GM23338 (cell line): ENCODE results near the gene TBX1.

Experiments
- POLR2AphosphoS5 ChIP-seq: IDR thresholded peaks from 2 replicates; pipeline ENCODE4 v1.6.1; 2016; ENCODE audit warnings: antibody characterized with exemption, low read depth
- TF ChIP-seq, protein P1 (sequence below), 2 experiments: fragments of 200-600 bp in 1 of 2; sonication (generic) in 1 of 2; conservative IDR thresholded peaks; 2 replicates each; pipeline versions ENCODE4 v1.5.1 to v1.6.1; 2016 to 2017; ENCODE audit warnings: antibody characterized with exemption in 2 of 2, low read depth in 2 of 2, mild to moderate bottlenecking in 2 of 2, moderate library complexity in 1 of 2

DNA sequence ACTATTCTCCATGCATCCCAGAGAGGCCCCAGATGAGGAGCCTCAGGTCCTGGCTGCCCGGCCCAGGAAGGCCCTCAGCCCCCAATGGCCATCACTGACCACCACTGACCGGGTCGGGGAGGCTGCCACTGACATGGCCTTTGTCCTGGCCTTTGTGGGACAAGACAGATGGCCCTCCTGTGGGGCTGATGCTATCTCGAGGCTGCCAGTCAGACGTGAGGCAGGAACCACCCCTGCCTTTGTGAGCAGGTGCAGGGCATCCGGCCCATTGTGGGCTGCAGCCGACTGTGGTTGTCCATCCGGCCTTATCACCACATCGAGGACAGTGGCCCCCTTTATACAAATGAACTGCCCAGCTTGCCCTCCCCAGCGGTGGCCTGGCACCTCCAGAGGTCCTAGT is 31.7 kb upstream of the TBX1 start:
- TF ChIP-seq, protein P1, sequence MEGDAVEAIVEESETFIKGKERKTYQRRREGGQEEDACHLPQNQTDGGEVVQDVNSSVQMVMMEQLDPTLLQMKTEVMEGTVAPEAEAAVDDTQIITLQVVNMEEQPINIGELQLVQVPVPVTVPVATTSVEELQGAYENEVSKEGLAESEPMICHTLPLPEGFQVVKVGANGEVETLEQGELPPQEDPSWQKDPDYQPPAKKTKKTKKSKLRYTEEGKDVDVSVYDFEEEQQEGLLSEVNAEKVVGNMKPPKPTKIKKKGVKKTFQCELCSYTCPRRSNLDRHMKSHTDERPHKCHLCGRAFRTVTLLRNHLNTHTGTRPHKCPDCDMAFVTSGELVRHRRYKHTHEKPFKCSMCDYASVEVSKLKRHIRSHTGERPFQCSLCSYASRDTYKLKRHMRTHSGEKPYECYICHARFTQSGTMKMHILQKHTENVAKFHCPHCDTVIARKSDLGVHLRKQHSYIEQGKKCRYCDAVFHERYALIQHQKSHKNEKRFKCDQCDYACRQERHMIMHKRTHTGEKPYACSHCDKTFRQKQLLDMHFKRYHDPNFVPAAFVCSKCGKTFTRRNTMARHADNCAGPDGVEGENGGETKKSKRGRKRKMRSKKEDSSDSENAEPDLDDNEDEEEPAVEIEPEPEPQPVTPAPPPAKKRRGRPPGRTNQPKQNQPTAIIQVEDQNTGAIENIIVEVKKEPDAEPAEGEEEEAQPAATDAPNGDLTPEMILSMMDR (conservative IDR thresholded peaks at IDR 0.05; ENCODE audit: low read depth in 2 of 2), result no peak
- TF ChIP-seq POLR2AphosphoS5, result no peak
